ENCODE data around the gene LARGE2. TPM values are rescaled to one million over a fixed set of nuclear protein-coding genes. Genes with fewer than 3 reads are reported as not detected.
"Not testable (repeated sequence)": the region's sequence is repeated elsewhere in the genome, so short reads cannot be mapped to it uniquely, and the experiment has no call there.

The LARGE2 gene
- total and polyA plus RNA-seq, 10 donors = 2.5 to 18.8 (median 6.2) TPM

DNA sequence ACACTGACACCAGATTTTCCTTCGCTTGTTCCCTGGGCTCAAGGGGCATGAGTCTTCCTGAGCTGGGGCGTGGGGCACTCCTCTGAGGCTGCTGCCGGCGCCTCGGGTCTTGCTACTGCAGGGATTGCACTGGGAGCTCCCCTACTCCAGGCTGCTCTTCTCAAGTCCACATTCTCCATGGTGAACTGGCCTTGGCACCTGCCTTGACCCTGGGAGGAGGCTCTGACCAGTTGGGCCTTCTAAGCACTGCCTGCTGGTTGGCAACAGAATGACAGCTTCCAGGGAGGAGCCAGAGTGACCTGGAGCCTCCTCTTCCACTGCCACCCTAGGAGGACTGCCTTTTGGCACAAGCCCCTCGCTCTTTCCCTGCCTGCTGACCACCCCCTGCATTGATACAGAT lies 24.9 kb upstream of the LARGE2 start:
- Histone ChIP-seq H3K4me1 (peaks cover 5 to 24% (median 16%) of the 10 kb centered on the region in 6 donors), H3K36me3 (no peaks in the 10 kb centered on the region), H3K9me3 (no peaks in the 10 kb centered on the region), H3K27ac (no peak overlapping the region), H3K27me3 (replicated peaks in 1 of 7) (peaks cover 0 to 75% (median 13%) of the 10 kb centered on the region in 7 donors), H3K4me3 (no peak overlapping the region)
- DNase-seq = no peak
- intact Hi-C loops (cut with DNase I; ENCODE audit: low total_unique reads) = no loop called here
- TF ChIP-seq, protein P1, sequence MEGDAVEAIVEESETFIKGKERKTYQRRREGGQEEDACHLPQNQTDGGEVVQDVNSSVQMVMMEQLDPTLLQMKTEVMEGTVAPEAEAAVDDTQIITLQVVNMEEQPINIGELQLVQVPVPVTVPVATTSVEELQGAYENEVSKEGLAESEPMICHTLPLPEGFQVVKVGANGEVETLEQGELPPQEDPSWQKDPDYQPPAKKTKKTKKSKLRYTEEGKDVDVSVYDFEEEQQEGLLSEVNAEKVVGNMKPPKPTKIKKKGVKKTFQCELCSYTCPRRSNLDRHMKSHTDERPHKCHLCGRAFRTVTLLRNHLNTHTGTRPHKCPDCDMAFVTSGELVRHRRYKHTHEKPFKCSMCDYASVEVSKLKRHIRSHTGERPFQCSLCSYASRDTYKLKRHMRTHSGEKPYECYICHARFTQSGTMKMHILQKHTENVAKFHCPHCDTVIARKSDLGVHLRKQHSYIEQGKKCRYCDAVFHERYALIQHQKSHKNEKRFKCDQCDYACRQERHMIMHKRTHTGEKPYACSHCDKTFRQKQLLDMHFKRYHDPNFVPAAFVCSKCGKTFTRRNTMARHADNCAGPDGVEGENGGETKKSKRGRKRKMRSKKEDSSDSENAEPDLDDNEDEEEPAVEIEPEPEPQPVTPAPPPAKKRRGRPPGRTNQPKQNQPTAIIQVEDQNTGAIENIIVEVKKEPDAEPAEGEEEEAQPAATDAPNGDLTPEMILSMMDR (IDR thresholded peaks at IDR 0.05 in 8 of 11, conservative IDR thresholded peaks at IDR 0.05 in 3 of 11) = no peak
- TF ChIP-seq POLR2AphosphoS5 (IDR thresholded peaks at IDR 0.05) (no peak), POLR2A (IDR thresholded peaks at IDR 0.05) (no peak)
- WGBS, 5 donors = 69 to 90% (median 85%) methylated on average over 4 to 6 of the region's 6 CpGs

DNA sequence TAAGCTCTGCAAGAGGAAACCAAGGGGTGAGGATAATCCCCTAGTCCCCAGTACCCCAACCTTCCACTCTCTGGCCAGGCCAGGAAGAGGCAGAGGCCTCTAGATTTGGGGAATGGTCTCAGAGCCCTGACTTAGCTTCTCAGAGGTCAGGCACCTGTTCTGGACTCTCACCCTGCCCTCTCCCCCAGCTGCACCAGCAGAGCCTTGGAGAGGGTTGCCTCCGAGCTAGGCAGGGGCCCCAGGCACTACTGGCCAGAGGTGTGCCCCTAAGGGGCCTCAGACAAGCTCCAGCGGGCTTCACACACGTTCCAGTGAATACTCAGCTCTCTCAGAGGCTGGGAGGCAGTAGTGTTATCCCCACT lies 23.4 kb upstream of the LARGE2 start:
- no peak for DNase-seq
- Histone ChIP-seq H3K4me1 (peaks cover 5 to 24% (median 16%) of the 10 kb centered on the region in 6 donors), H3K9me3 (no peaks in the 10 kb centered on the region), H3K27ac (no peak overlapping the region), H3K36me3 (peaks cover 0 to 2% (median 0%) of the 10 kb centered on the region in 6 donors), H3K4me3 (peak overlapping the region in 6 of 8 donors; percentile 46 to 78 (median 55)), H3K27me3 (replicated peaks in 1 of 7) (peaks cover 0 to 70% (median 13%) of the 10 kb centered on the region in 7 donors)
- intact Hi-C loops (cut with DNase I; ENCODE audit: low total_unique reads) = no loop called here
- no peak for TF ChIP-seq POLR2AphosphoS5 (IDR thresholded peaks at IDR 0.05)
- TF ChIP-seq, protein P1 (IDR thresholded peaks at IDR 0.05 in 8 of 11, conservative IDR thresholded peaks at IDR 0.05 in 3 of 11) = no peak
- WGBS, 5 donors = 9 to 20% (median 14%) methylated on average over 3 of the region's 3 CpGs; no CpG with 5 or more reads in 1 of the 5 donors

DNA sequence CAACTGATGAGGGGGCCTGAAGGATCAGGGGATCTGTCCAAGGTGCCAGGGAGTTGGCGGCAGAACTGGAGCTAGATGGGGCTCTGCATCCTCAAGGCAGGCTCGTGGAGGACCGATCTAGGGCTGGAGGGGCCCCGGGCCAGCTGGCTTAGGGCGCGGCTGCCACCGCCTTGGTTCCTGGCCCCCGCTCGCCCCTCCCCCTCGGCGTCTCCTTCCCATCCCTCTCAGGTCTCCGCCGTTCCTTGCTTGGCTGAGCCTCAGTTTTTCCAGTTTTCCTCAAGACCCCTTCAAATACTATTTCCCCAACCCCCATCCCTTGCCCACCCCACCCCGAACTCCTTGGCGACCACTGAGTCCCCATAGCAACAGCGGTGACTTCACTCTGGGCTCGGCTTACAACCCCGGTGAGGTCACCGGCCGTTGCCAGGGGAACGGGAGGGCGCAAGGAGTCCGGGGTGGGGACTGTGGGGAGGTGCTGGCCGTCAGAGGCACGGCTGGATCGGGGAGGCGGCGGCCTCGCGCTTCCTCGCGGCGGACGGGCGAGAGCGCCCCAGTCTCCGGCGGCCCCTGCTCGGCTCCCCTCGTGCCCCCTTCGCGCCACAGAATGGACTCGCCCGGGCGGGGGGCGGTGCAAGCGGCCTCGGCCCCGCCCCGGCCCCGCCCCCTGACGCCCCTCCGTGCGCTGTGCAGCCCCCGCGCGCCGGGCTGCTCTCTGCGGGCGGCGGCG lies 22.8 kb upstream of the LARGE2 start:
- TF ChIP-seq POLR2AphosphoS5 (IDR thresholded peaks at IDR 0.05) (peak in 2 of 3 donors; percentile 37 to 43), POLR2A (IDR thresholded peaks at IDR 0.05) (no peak)
- intact Hi-C loops (cut with DNase I; ENCODE audit: low total_unique reads) = no loop called here
- Histone ChIP-seq H3K4me3 (peak overlapping the region; percentile 31 to 78 (median 53)), H3K36me3 (peaks cover 0 to 3% (median 0%) of the 10 kb centered on the region in 6 donors), H3K9me3 (no peaks in the 10 kb centered on the region), H3K27ac (peak overlapping the region in 4 of 8 donors; percentile 31 to 62 (median 49)), H3K4me1 (peaks cover 5 to 24% (median 16%) of the 10 kb centered on the region in 6 donors), H3K27me3 (replicated peaks in 1 of 7) (peaks cover 0 to 67% (median 13%) of the 10 kb centered on the region in 7 donors)
- DNase-seq = peak; percentile 88
- 1 to 3% (median 1%) methylated on average over 24 to 62 of the region's 62 CpGs for WGBS, 5 donors

DNA sequence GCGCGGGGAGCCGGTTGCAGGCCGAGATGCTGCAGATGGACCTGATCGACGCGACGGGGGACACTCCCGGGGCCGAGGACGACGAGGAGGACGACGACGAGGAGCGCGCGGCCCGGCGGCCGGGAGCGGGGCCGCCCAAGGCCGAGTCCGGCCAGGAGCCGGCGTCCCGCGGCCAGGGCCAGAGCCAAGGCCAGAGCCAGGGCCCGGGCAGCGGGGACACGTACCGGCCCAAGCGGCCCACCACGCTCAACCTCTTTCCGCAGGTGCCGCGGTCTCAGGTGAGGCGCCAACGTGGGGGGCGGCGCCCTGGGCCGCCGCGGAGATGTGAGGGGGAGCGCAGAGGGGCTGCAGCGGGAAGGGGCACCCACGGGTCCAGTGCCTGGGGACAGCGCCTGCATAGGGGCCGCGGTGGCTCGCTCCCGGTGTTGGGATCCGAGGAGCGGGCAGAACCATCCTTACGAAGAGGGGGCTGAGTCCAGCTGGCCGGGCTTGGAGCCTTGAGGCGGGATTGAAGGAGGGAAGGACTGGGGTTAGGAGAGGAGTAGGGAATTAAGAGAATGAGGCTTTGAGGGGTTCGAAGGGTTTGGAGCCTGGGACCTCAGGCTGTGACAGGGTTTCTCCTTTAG lies 22.2 kb upstream of the LARGE2 start:
- Histone ChIP-seq H3K4me3 (peak overlapping the region; percentile 16 to 78 (median 53)), H3K27me3 (replicated peaks in 1 of 7) (peaks cover 0 to 60% (median 13%) of the 10 kb centered on the region in 7 donors), H3K27ac (peak overlapping the region in 2 of 8 donors; percentile 61 to 62), H3K4me1 (peaks cover 5 to 25% (median 16%) of the 10 kb centered on the region in 6 donors)
- H3K36me3 ChIP-seq; DNase-seq; H3K9me3 ChIP-seq; intact Hi-C loops (cut with DNase I; ENCODE audit: low total_unique reads): not testable (repeated sequence)
- 8 to 16% (median 10%) methylated on average over 24 to 40 of the region's 59 CpGs for WGBS, 5 donors
